RWPE1 (cell line): ENCODE results near the gene FGR.
A peak's percentile ranks its signal among the peaks of the same experiment; 100 is the strongest.

Source experiments
- CTCF ChIA-PET: fragments of 350-600 bp; sonication (Branson Sonifier 250); formaldehyde crosslinking; extraction: SDS; loops from one replicate; lab custom pipeline; 2021; lab: Yijun Ruan, JAX
- POLR2A ChIA-PET: fragments of 400-600 bp; formaldehyde crosslinking; extraction: SDS; loops from one replicate; lab custom pipeline; 2020; ENCODE audit warnings: antibody characterized with exemption; ENCODE audit not compliant: low non-redundant PET; lab: Yijun Ruan, JAX
- DNase-seq: peaks from one replicate; pipeline ENCODE4 v3.0.0; 2012; ENCODE audit warnings: low spot score
- H3K27ac ChIP-seq: fragments of 450-650 bp; 2 replicates; pipeline ENCODE4 v1.5.1; 2017
- CTCF ChIP-seq: fragments of 450-650 bp; conservative IDR thresholded peaks from 2 replicates; pipeline ENCODE4 v1.5.1; 2017; ENCODE audit warnings: low read depth, mild to moderate bottlenecking

FGR gene

GRCh38 chr1:27591622-27592021, 43.4 kb downstream of the FGR start:
- no peak for DNase-seq
- H3K27ac ChIP-seq, result peak overlapping the region; percentile 93
- CTCF ChIA-PET, result interaction anchor here (0.6 to 2.5 kb wide), 3 partner anchors 35 to 1762 kb away, joined by 3 to 10 read pairs (median 3); no protein-coding TSS in a partner anchor
- no peak for TF ChIP-seq CTCF
- POLR2A ChIA-PET, result no interaction called here

GRCh38 chr1:27590917-27591508, 44.0 kb downstream of the FGR start:
- no peak for DNase-seq
- POLR2A ChIA-PET, result no interaction called here
- TF ChIP-seq CTCF, result no peak
- CTCF ChIA-PET, result interaction anchor here (0.6 to 1.6 kb wide), 4 partner anchors 16 to 402 kb away, joined by 3 to 8 read pairs (median 3); no protein-coding TSS in a partner anchor
- H3K27ac ChIP-seq, result peak overlapping the region; percentile 93

GRCh38 chr1:27589841-27590426, 45.1 kb downstream of the FGR start:
- DNase-seq, result no peak
- peak overlapping the region; percentile 93 for H3K27ac ChIP-seq
- ChIA-PET CTCF (interaction anchor here (0.5 to 1.6 kb wide), 3 partner anchors 15 to 351 kb away, joined by 3 to 8 read pairs (median 3); no protein-coding TSS in a partner anchor), POLR2A (no interaction called here)
- TF ChIP-seq CTCF, result no peak

- ChIA-PET POLR2A (no interaction called here), CTCF (interaction anchor here (1.6 kb wide), 1 partner anchor 33 kb away, joined by 8 read pairs; no protein-coding TSS in a partner anchor)
- peak overlapping the region; percentile 93 for H3K27ac ChIP-seq
- no peak for DNase-seq
- no peak for TF ChIP-seq CTCF
Measured at GRCh38 chr1:27589441-27589840, 45.5 kb downstream of the FGR start.

GRCh38 chr1:27588256-27589232, 46.4 kb downstream of the FGR start:
- no peak for TF ChIP-seq CTCF
- H3K27ac ChIP-seq, result peak overlapping the region; percentile 93
- no peak for DNase-seq
- ChIA-PET CTCF (no interaction called here), POLR2A (no interaction called here)

- CTCF ChIA-PET, result interaction anchor here (0.6 kb wide), 1 partner anchor 428 kb away, joined by 3 read pairs; no protein-coding TSS in a partner anchor
- peak overlapping the region; percentile 33 for H3K27ac ChIP-seq
- DNase-seq, result no peak
- POLR2A ChIA-PET, result no interaction called here
- no peak for TF ChIP-seq CTCF
Measured at GRCh38 chr1:27585684-27586083, 49.3 kb downstream of the FGR start.
